B cell (primary cell): ENCODE measurements around the gene HOXA9. TPM values are rescaled to one million over a fixed set of nuclear protein-coding genes. Genes with fewer than 3 reads are reported as not detected.

Experiments used
- ATAC-seq: fragments of 200-7000 bp; cut with Tn5 transposase; one replicate; pipeline ENCODE4 v1.10.0; 2021; ENCODE audit warnings: low read depth, mild to moderate bottlenecking, moderate number of reproducible peaks, moderate library complexity
- CTCF ChIA-PET: fragments of 350-600 bp; sonication (Branson Sonifier 250); formaldehyde crosslinking; loops from one replicate; lab custom pipeline; 2021; ENCODE audit warnings: antibody characterized with exemption, inconsistent platforms; lab: Charles Lee
- POLR2A ChIA-PET: fragments of 350-600 bp; sonication (Branson Sonifier 250); formaldehyde crosslinking; loops from one replicate; lab custom pipeline; 2021; ENCODE audit warnings: antibody characterized with exemption; lab: Charles Lee
- DNase-seq: peaks from one replicate; pipeline ENCODE4 v3.0.0; 2013
- H2AFZ ChIP-seq: 2 replicates; pipeline ENCODE4 v1.6.1; 2012; ENCODE audit warnings: mild to moderate bottlenecking, low read depth, low read length; ENCODE audit not compliant: insufficient read depth, poor library complexity, severe bottlenecking
- H3K27ac ChIP-seq, 2 donors: 1 replicate in 1 of 2; 2 replicates in 1 of 2; pipeline ENCODE4 v1.5.1; 2012 to 2013; ENCODE audit warnings: low read length in 2 of 2, mild to moderate bottlenecking in 2 of 2, moderate library complexity in 1 of 2
- H3K27me3 ChIP-seq, 4 experiments: fragments of 200-600 bp in 1 of 4; sonication (generic) in 1 of 4; replicated peaks in 1 of 4; 1 replicate in 2 of 4; 2 replicates in 2 of 4; pipeline versions ENCODE4 v1.6.1 to v1.7.0; 2013 to 2016; ENCODE audit warnings: low read length in 3 of 4, mild to moderate bottlenecking in 2 of 4, mixed read lengths in 1 of 4, moderate library complexity in 1 of 4; ENCODE audit not compliant: insufficient read depth in 4 of 4, control insufficient read depth in 3 of 4; ENCODE audit errors: control extremely low read depth in 1 of 4
- H3K36me3 ChIP-seq, 2 experiments: replicated peaks in 1 of 2; 1 replicate in 1 of 2; 2 replicates in 1 of 2; pipeline versions ENCODE4 v1.6.1 to v1.7.1; 2013; ENCODE audit warnings: low read length in 1 of 2; ENCODE audit not compliant: insufficient read depth in 2 of 2, control insufficient read depth in 1 of 2; ENCODE audit errors: control extremely low read depth in 1 of 2, extremely low read depth in 1 of 2
- H3K4me1 ChIP-seq, 2 donors: fragments of 200-600 bp in 1 of 2; sonication (generic) in 1 of 2; 1 replicate in 1 of 2; 2 replicates in 1 of 2; pipeline versions ENCODE4 v1.5.1 to v1.6.1; 2013 to 2017; ENCODE audit warnings: low read length in 2 of 2; ENCODE audit not compliant: control insufficient read depth in 2 of 2, insufficient read depth in 2 of 2
- H3K4me2 ChIP-seq: replicated peaks from 2 replicates; pipeline ENCODE3; 2012; ENCODE audit warnings: mild to moderate bottlenecking, low read depth, low read length; ENCODE audit not compliant: poor library complexity, severe bottlenecking
- H3K4me3 ChIP-seq, 5 experiments: fragments of 200-600 bp in 1 of 5; sonication (generic) in 1 of 5; 1 replicate in 3 of 5; 2 replicates in 2 of 5; pipeline versions ENCODE4 v1.5.1 to v1.7.0; 2011 to 2016; ENCODE audit warnings: low read length in 4 of 5, mild to moderate bottlenecking in 4 of 5, low read depth in 2 of 5, control low read depth in 1 of 5, moderate library complexity in 1 of 5; ENCODE audit not compliant: insufficient read depth in 1 of 5; ENCODE audit errors: control extremely low read depth in 1 of 5, extremely low read depth in 1 of 5
- H3K79me2 ChIP-seq: fragments of 200-600 bp; sonication (generic); one replicate; pipeline ENCODE4 v1.6.0; 2016; ENCODE audit warnings: low read length; ENCODE audit not compliant: control insufficient read depth, insufficient read depth
- H3K9ac ChIP-seq: fragments of 200-600 bp; sonication (generic); 2 replicates; pipeline ENCODE4 v1.6.1; 2017; ENCODE audit warnings: mild to moderate bottlenecking, low read length, moderate library complexity
- H3K9me3 ChIP-seq, 3 donors: one replicate each; pipeline versions ENCODE4 v1.6.1 to v1.7.1; 2013; ENCODE audit warnings: low read length in 2 of 3; ENCODE audit not compliant: control insufficient read depth in 2 of 3, insufficient read depth in 1 of 3; ENCODE audit errors: control extremely low read depth in 1 of 3
- H4K20me1 ChIP-seq: 2 replicates; pipeline ENCODE4 v1.6.0; 2012; ENCODE audit warnings: mild to moderate bottlenecking, low read length; ENCODE audit not compliant: insufficient read depth, control insufficient read depth, poor library complexity, severe bottlenecking
- H3K27ac Mint-ChIP-seq: one replicate; pipeline ENCODE4 v1.8.0; 2021; ENCODE audit warnings: mixed read lengths
- H3K27me3 Mint-ChIP-seq: one replicate; pipeline ENCODE4 v1.8.0; 2021; ENCODE audit warnings: mixed read lengths
- H3K4me1 Mint-ChIP-seq: one replicate; pipeline ENCODE4 v1.8.0; 2021; ENCODE audit warnings: mixed read lengths
- H3K4me3 Mint-ChIP-seq: one replicate; pipeline ENCODE4 v1.8.0; 2021; ENCODE audit warnings: mixed read lengths
- H3K9me3 Mint-ChIP-seq: one replicate; pipeline ENCODE4 v1.8.0; 2022; ENCODE audit warnings: mixed read lengths; ENCODE audit not compliant: insufficient read depth
- CTCF ChIP-seq: fragments of 200-600 bp; IDR thresholded peaks from one replicate; pipeline ENCODE4 v1.8.0; 2022; ENCODE audit warnings: antibody characterized with exemption, mild to moderate bottlenecking
- EZH2 ChIP-seq: IDR thresholded peaks from 2 replicates; pipeline ENCODE4 v1.6.1; 2012; ENCODE audit warnings: borderline replicate concordance, low read depth, mild to moderate bottlenecking, moderate library complexity, low read length; ENCODE audit not compliant: insufficient read depth, poor library complexity, severe bottlenecking
- WGBS: methylation state at CpG from one replicate; pipeline ENCODE4 v1.1.5; 2013; ENCODE audit warnings: missing lambda C conversion rate; ENCODE audit not compliant: insufficient coverage; 5-methylcytosine and 5-hydroxymethylcytosine counted together
- intact Hi-C: fragments of 100-400 bp; cut with micrococcal nuclease; formaldehyde crosslinking; loops from one replicate; pipeline ENCODE4 v1.10.0; 2022
- polyA plus RNA-seq: library from polyadenylated mRNA; depleted of rRNA; stranded (reverse); fragments of >200 nt; gene quantifications from 2 replicates; pipeline ENCODE4 v1.2.3, GENCODE V29; 2012
- total RNA-seq, 2 donors: library from RNA; stranded (reverse); fragments of 120-200 nt in 1 of 2; gene quantifications; 1 replicate in 1 of 2; 2 replicates in 1 of 2; pipeline versions ENCODE4 v1.2.3 to v1.2.4, GENCODE V29; 2013 to 2022

HOXA9 gene
- total and polyA plus RNA-seq, 2 donors (not counting 1 experiment from before 2014, with no cell fraction given): 0.07 TPM; not detected in 1

- ChIA-PET POLR2A (no interaction called here), CTCF (interaction anchor here (0.5 to 2.5 kb wide), 13 partner anchors 9 to 1347 kb away, joined by 3 to 11 read pairs (median 4); partner anchors contain the start of genes HOXA11 and HOXA6)
- H3K4me2 ChIP-seq: peak overlapping the region; percentile 78
- H3K4me3 Mint-ChIP-seq: peak overlapping the region; percentile 68
- H3K9me3 ChIP-seq: peaks cover 0 to 45% (median 2%) of the 10 kb centered on the region in 3 donors
- WGBS: 5% methylated on average over 92 of the region's 93 CpGs
- H3K4me1 ChIP-seq: peaks cover 38 to 67% of the 10 kb centered on the region in 2 donors
- peaks cover 39% of the 10 kb centered on the region for H3K4me1 Mint-ChIP-seq
- no peaks in the 10 kb centered on the region for H4K20me1 ChIP-seq
- H3K27me3 Mint-ChIP-seq: peaks cover 81% of the 10 kb centered on the region
- no peak overlapping the region for H3K4me3 ChIP-seq
- no peaks in the 10 kb centered on the region for H3K36me3 ChIP-seq
- H3K27ac Mint-ChIP-seq: peak overlapping the region; percentile 53
- intact Hi-C loops: loop anchor here (5.0 to 10.0 kb wide), 2 partner anchors 43 to 406 kb away; partner anchors contain the start of gene EVX1
- H3K79me2 ChIP-seq: no peaks in the 10 kb centered on the region
- TF ChIP-seq EZH2: peak; percentile 83
- no peak for TF ChIP-seq CTCF
- no peaks in the 10 kb centered on the region for H3K9me3 Mint-ChIP-seq
- H2AFZ ChIP-seq: no peak overlapping the region
- ATAC-seq: no peak
- peaks cover 5 to 84% (median 84%) of the 10 kb centered on the region in 4 experiments for H3K27me3 ChIP-seq
- no peak overlapping the region for H3K9ac ChIP-seq
- H3K27ac ChIP-seq: no peak overlapping the region
- DNase-seq: peak; percentile 49
Observed at GRCh38 chr7:27198871-27199801, 33.8 kb upstream of the HOXA9 start.
